ENCODE measurements around the gene CHCHD3. TPM values are rescaled to one million over a fixed set of nuclear protein-coding genes. Genes with fewer than 3 reads are reported as not detected.

Gene CHCHD3
- total RNA-seq, 2 donors from 2014 or later, result 36.1 to 43.0 TPM

DNA sequence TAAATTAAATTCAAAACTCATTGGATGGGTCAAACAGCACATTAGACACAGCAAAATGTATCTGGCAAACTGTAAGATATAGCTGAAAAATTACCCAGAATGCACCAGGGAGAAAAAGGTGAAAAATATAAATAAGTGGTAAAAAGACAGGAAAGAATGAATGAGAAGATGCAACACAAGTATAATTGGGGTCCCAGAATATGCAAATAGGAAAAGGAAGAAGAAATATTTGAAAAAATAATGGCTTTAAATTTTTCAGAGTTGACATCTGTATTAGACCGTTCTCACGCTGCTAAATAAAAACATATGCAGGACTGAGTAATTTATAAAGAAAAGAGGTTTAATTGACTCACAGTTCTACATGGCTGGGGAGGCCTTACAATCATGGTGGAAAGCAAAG is 337.9 kb downstream of the CHCHD3 start:
- DNase-seq (ENCODE audit: low spot score) (no peak), ATAC-seq (ENCODE audit: insufficient number of reproducible peaks, low FRiP score, low read depth) (no peak)
- Histone ChIP-seq H3K27ac (no peak overlapping the region), H3K36me3 (no peaks in the 10 kb centered on the region), H3K4me1 (ENCODE audit: control insufficient read depth in 1 of 2, low read depth in 2 of 2) (no peaks in the 10 kb centered on the region), H3K27me3 (replicated peaks; ENCODE audit: insufficient read depth) (no peaks in the 10 kb centered on the region), H3K4me3 (no peak overlapping the region), H3K9me3 (peaks cover 16% of the 10 kb centered on the region)
- no peak for TF ChIP-seq CTCF (IDR thresholded peaks at IDR 0.05)

GRCh38 chr7:132742189-132742612 is 339.7 kb downstream of the CHCHD3 start:
- H3K27ac ChIP-seq, result no peak overlapping the region
- no peaks in the 10 kb centered on the region for H3K4me1 ChIP-seq (ENCODE audit: control insufficient read depth in 1 of 2, low read depth in 2 of 2)
- no peaks in the 10 kb centered on the region for H3K36me3 ChIP-seq
- DNase-seq (ENCODE audit: low spot score), result no peak
- H3K4me3 ChIP-seq, result no peak overlapping the region
- peaks cover 16% of the 10 kb centered on the region for H3K9me3 ChIP-seq
- TF ChIP-seq CTCF (IDR thresholded peaks at IDR 0.05), result no peak
- ATAC-seq (ENCODE audit: insufficient number of reproducible peaks, low FRiP score, low read depth), result no peak
- no peaks in the 10 kb centered on the region for H3K27me3 ChIP-seq (replicated peaks; ENCODE audit: insufficient read depth)

- H3K27me3 ChIP-seq (replicated peaks; ENCODE audit: insufficient read depth), result no peaks in the 10 kb centered on the region
- no peaks in the 10 kb centered on the region for H3K4me1 ChIP-seq (ENCODE audit: control insufficient read depth in 1 of 2, low read depth in 2 of 2)
- TF ChIP-seq CTCF (IDR thresholded peaks at IDR 0.05), result no peak
- peaks cover 16% of the 10 kb centered on the region for H3K9me3 ChIP-seq
- DNase-seq (ENCODE audit: low spot score), result no peak
- no peaks in the 10 kb centered on the region for H3K36me3 ChIP-seq
- no peak overlapping the region for H3K27ac ChIP-seq
- no peak for ATAC-seq (ENCODE audit: insufficient number of reproducible peaks, low FRiP score, low read depth)
- H3K4me3 ChIP-seq, result no peak overlapping the region
Measured at GRCh38 chr7:132740176-132740575, 341.7 kb downstream of the CHCHD3 start.

GRCh38 chr7:132739271-132739955 is 342.5 kb downstream of the CHCHD3 start:
- Histone ChIP-seq H3K27ac (no peak overlapping the region), H3K4me3 (no peak overlapping the region), H3K4me1 (ENCODE audit: control insufficient read depth in 1 of 2, low read depth in 2 of 2) (no peaks in the 10 kb centered on the region), H3K36me3 (no peaks in the 10 kb centered on the region), H3K27me3 (replicated peaks; ENCODE audit: insufficient read depth) (no peaks in the 10 kb centered on the region), H3K9me3 (peaks cover 12% of the 10 kb centered on the region)
- TF ChIP-seq CTCF (IDR thresholded peaks at IDR 0.05), result no peak
- DNase-seq (ENCODE audit: low spot score) (no peak), ATAC-seq (ENCODE audit: insufficient number of reproducible peaks, low FRiP score, low read depth) (no peak)

DNA sequence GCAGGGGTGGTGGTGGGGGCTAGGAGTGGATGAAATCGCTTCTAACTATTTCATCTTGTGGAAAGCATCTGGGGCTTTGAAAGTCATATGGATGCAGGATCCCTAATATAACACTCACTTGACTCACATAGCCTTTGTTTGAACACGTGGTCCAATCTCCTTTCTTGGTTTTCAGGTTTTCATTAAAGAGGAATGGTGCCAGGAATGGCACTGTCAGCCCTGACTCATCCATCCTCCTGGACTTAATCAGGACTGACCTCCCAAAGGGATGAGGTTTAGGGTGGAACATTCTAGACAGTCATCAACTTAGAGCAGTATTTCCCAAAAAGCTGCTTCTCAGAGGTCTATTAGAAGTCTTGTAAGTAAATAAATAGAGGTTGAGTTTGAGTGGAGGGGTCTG is 343.6 kb downstream of the CHCHD3 start:
- H3K4me1 ChIP-seq (ENCODE audit: control insufficient read depth in 1 of 2, low read depth in 2 of 2), result no peaks in the 10 kb centered on the region
- no peak for TF ChIP-seq CTCF (IDR thresholded peaks at IDR 0.05)
- no peak overlapping the region for H3K4me3 ChIP-seq
- no peaks in the 10 kb centered on the region for H3K36me3 ChIP-seq
- no peaks in the 10 kb centered on the region for H3K27me3 ChIP-seq (replicated peaks; ENCODE audit: insufficient read depth)
- H3K27ac ChIP-seq, result no peak overlapping the region
- peaks cover under 1% of the 10 kb centered on the region for H3K9me3 ChIP-seq
- ATAC-seq (ENCODE audit: insufficient number of reproducible peaks, low FRiP score, low read depth) (no peak), DNase-seq (ENCODE audit: low spot score) (no peak)

Data from thoracic aorta (tissue), 2 donors.